ENCODE measurements around the gene RHBDL3.

- TF ChIP-seq, protein P1, sequence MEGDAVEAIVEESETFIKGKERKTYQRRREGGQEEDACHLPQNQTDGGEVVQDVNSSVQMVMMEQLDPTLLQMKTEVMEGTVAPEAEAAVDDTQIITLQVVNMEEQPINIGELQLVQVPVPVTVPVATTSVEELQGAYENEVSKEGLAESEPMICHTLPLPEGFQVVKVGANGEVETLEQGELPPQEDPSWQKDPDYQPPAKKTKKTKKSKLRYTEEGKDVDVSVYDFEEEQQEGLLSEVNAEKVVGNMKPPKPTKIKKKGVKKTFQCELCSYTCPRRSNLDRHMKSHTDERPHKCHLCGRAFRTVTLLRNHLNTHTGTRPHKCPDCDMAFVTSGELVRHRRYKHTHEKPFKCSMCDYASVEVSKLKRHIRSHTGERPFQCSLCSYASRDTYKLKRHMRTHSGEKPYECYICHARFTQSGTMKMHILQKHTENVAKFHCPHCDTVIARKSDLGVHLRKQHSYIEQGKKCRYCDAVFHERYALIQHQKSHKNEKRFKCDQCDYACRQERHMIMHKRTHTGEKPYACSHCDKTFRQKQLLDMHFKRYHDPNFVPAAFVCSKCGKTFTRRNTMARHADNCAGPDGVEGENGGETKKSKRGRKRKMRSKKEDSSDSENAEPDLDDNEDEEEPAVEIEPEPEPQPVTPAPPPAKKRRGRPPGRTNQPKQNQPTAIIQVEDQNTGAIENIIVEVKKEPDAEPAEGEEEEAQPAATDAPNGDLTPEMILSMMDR (IDR thresholded peaks at IDR 0.05): no peak
- TF ChIP-seq EP300 (IDR thresholded peaks at IDR 0.05; ENCODE audit: low read depth): no peak
- TF ChIP-seq POLR2AphosphoS5 (IDR thresholded peaks at IDR 0.05): no peak
- no peak for TF ChIP-seq POLR2A (IDR thresholded peaks at IDR 0.05)
Measured at GRCh38 chr17:32303781-32304288, 38.2 kb downstream of the RHBDL3 start.
